Suprapubic skin (tissue), 4 donors: ENCODE results near the gene ZFHX3. TPM values are rescaled to one million over a fixed set of nuclear protein-coding genes. Genes with fewer than 3 reads are reported as not detected.
A peak's percentile ranks its signal among the peaks of the same experiment; 100 is the strongest.

Source experiments
- DNase-seq, 2 donors: peaks; one replicate each; pipeline ENCODE4 v3.0.0-alpha.2; 2019; ENCODE audit warnings: low spot score in 2 of 2
- H3K27ac ChIP-seq: fragments of 200-600 bp; sonication (generic); one replicate; pipeline ENCODE4 v1.5.1; 2019
- H3K27me3 ChIP-seq: fragments of 200-600 bp; sonication (generic); one replicate; pipeline ENCODE4 v1.5.1; 2019
- H3K36me3 ChIP-seq: fragments of 200-600 bp; sonication (generic); one replicate; pipeline ENCODE4 v1.5.1; 2019
- H3K4me1 ChIP-seq: fragments of 200-600 bp; sonication (generic); one replicate; pipeline ENCODE4 v1.5.1; 2019
- H3K4me3 ChIP-seq: fragments of 200-600 bp; sonication (generic); one replicate; pipeline ENCODE4 v1.5.1; 2019; ENCODE audit warnings: mild to moderate bottlenecking
- H3K9me3 ChIP-seq: fragments of 200-600 bp; sonication (generic); one replicate; pipeline ENCODE4 v1.5.1; 2019
- CTCF ChIP-seq, 2 donors: fragments of 200-600 bp in 1 of 2; fragments of 450-650 bp in 1 of 2; sonication (generic) in 1 of 2; IDR thresholded peaks; one replicate each; pipeline ENCODE4 v1.5.1; 2016 to 2019; ENCODE audit warnings: antibody characterized with exemption in 2 of 2, mild to moderate bottlenecking in 1 of 2, moderate library complexity in 1 of 2
- EP300 ChIP-seq: sonication (generic); formaldehyde crosslinking; IDR thresholded peaks from one replicate; pipeline ENCODE4 v1.6.1; 2017; ENCODE audit warnings: antibody characterized with exemption
- POLR2A ChIP-seq, 2 donors: fragments of 450-650 bp; IDR thresholded peaks; one replicate each; pipeline ENCODE4 v1.6.1; 2017; ENCODE audit warnings: antibody characterized with exemption in 2 of 2, mild to moderate bottlenecking in 2 of 2, moderate library complexity in 2 of 2
- POLR2AphosphoS5 ChIP-seq, 3 donors: sonication (generic); formaldehyde crosslinking; IDR thresholded peaks; one replicate each; pipeline ENCODE4 v1.6.1; 2017; ENCODE audit warnings: antibody characterized with exemption in 3 of 3
- WGBS: methylation state at CpG from one replicate; pipeline ENCODE4 v1.1.5; 2018; 5-methylcytosine and 5-hydroxymethylcytosine counted together
- total RNA-seq, 4 donors: library from RNA; depleted of rRNA; stranded (reverse); fragments of >200 nt; gene quantifications; one replicate each; pipeline ENCODE4 v1.1.0, GENCODE V29; 2016

ZFHX3 gene
- total RNA-seq, 4 donors from 2014 or later = 10.4 to 16.1 (median 12.8) TPM

DNA sequence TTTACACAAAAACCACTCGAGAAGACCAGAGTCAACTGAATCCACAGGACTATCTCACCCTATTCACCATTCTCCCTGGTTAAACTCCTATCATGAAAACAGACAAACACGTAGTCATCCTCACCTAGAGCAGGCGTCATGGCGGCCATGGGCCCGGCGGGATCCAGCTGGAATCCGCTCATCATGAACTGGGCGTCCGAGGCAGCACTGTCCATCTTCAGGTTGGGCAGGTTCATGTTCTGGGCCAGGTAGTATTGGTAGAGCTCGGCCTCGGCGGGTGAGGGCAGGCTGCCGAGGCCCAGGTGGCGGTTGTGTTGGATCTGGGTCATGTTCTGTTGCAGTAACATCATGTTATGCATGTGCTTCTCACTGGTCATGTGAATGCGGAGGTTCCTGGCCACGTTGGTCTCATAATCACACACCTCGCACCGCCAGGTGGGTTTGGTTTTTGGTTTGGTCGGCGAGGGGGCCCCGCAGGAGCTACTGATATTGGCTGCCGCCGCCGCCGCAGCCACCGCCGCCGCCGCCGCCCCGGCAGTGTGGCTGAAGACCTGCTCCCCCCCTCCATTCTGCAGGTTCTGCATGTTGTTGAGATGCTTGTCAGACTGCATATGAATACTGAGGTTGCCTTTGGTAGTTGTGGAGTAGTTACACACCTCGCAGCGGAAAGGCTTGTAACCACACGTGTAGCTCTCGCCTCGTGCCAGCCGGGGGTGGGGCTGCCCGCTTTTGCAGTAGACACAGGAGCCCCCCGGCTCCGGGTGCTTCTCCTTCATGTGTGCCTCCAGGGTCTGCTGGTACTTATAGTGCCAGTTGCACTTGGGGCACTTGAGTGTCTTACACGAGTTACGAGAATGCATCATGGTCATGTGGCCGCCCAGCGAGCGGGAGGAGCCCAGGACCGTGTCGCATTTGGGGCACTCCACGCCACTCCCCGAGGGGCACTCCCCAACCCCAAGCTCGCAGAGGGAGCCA is 90.3 kb downstream of the ZFHX3 start:
- no peak for TF ChIP-seq EP300
- TF ChIP-seq CTCF (IDR thresholded peaks at IDR 0.05) = no peak
- no peak for TF ChIP-seq POLR2A (IDR thresholded peaks at IDR 0.05)
- no peak for TF ChIP-seq POLR2AphosphoS5 (IDR thresholded peaks at IDR 0.05)
- no peak for DNase-seq
- peaks cover 6% of the 10 kb centered on the region for H3K4me1 ChIP-seq

DNA sequence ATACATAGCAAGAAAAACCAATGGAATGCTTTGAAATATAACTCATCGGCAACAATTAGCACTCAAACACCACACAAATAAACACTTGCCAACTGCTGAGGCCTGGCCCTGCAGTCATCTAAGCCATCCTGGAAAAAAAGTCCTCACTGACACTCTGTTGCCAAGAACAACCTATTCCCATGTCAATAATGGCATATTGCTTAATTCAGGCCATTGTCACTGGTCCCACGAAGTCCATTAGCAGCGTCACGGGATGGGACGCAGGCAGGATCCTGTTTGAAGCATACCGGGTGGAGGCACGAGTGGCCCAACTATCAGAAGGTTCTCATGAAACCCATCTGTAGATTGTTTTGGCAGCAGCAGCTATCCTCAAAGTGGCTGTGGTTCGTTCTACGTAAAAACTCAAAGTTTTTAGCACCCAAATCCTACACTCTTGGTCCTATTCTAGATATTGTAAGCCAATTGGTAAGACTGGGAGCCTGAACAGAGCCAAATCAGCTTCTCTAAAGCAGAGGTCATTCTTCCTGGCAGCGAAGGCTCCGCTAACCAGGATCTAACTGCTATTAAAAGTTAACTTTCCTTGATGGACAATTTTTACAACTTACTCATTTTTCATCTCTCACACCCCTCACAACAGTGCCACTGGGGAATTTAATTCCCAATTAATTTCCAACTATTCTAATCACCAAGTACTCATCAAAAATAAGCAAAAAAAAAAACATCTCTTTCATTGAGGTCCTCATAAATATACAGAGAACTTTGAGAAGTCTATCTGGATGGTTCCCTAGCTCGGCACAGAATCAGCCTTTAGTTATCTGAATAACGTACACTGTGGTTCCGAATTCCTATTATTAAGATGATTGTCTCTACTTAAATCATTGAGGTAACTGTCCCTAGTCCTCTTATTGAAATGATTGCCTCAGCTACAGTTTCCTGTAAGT is 91.5 kb downstream of the ZFHX3 start:
- Histone ChIP-seq H3K4me3 (no peak overlapping the region), H3K36me3 (peaks cover 30% of the 10 kb centered on the region), H3K9me3 (no peaks in the 10 kb centered on the region), H3K27me3 (no peaks in the 10 kb centered on the region), H3K27ac (peak overlapping the region; percentile 27), H3K4me1 (peaks cover 6% of the 10 kb centered on the region)
- TF ChIP-seq POLR2A (IDR thresholded peaks at IDR 0.05) (no peak), POLR2AphosphoS5 (IDR thresholded peaks at IDR 0.05) (peak in 1 of 3 donors; percentile 56)
- no peak for DNase-seq
- 80% methylated on average over 14 of the region's 14 CpGs for WGBS

More for the DNA sequence above, 90.3 kb downstream of the ZFHX3 start:
- WGBS = 93% methylated on average over 38 of the region's 50 CpGs
- Histone ChIP-seq H3K27me3 (no peaks in the 10 kb centered on the region), H3K4me3 (no peak overlapping the region), H3K36me3 (peaks cover 30% of the 10 kb centered on the region), H3K9me3 (no peaks in the 10 kb centered on the region), H3K27ac (no peak overlapping the region)

GRCh38 chr16:72952811-72953271 is 95.1 kb downstream of the ZFHX3 start:
- 73% methylated on average over 9 of the region's 9 CpGs for WGBS
- Histone ChIP-seq H3K4me1 (no peaks in the 10 kb centered on the region), H3K4me3 (no peak overlapping the region), H3K36me3 (peaks cover 20% of the 10 kb centered on the region), H3K9me3 (no peaks in the 10 kb centered on the region), H3K27ac (no peak overlapping the region), H3K27me3 (no peaks in the 10 kb centered on the region)
- no peak for DNase-seq
- TF ChIP-seq POLR2AphosphoS5 (IDR thresholded peaks at IDR 0.05) (no peak), CTCF (IDR thresholded peaks at IDR 0.05) (no peak), EP300 (no peak), POLR2A (IDR thresholded peaks at IDR 0.05) (no peak)

- peaks cover 16% of the 10 kb centered on the region for H3K36me3 ChIP-seq
- 86% methylated on average over 10 of the region's 10 CpGs for WGBS
- H3K4me3 ChIP-seq = no peak overlapping the region
- no peak for DNase-seq
- no peaks in the 10 kb centered on the region for H3K27me3 ChIP-seq
- no peaks in the 10 kb centered on the region for H3K9me3 ChIP-seq
- H3K27ac ChIP-seq = no peak overlapping the region
- TF ChIP-seq CTCF (IDR thresholded peaks at IDR 0.05) (no peak), POLR2AphosphoS5 (IDR thresholded peaks at IDR 0.05) (no peak), EP300 (no peak), POLR2A (IDR thresholded peaks at IDR 0.05) (no peak)
- H3K4me1 ChIP-seq = no peaks in the 10 kb centered on the region
Measured at GRCh38 chr16:72952404-72952803, 95.5 kb downstream of the ZFHX3 start.

DNA sequence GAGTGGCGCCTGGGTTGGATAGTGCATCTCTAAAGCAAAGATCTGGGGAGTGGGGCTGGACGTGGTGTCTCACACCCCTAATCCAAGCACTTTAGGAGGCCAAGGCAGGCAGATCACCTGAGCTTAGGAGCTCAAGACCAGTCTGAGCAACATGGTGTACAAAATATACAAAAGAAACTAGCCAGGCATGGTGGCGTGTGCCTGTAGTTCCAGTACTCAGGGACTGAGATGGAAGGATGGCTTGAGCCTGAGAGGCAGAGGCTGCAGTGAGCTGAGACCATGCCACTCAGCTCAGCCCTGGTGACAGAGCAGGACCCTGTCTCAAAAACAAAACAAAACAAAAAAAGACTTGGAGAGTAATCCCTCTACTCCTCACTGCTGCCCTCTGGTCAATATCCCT is 96.0 kb downstream of the ZFHX3 start:
- Histone ChIP-seq H3K4me1 (no peaks in the 10 kb centered on the region), H3K27me3 (no peaks in the 10 kb centered on the region), H3K36me3 (peaks cover 13% of the 10 kb centered on the region), H3K27ac (no peak overlapping the region), H3K9me3 (no peaks in the 10 kb centered on the region), H3K4me3 (no peak overlapping the region)
- TF ChIP-seq POLR2A (IDR thresholded peaks at IDR 0.05) = no peak
- TF ChIP-seq CTCF (IDR thresholded peaks at IDR 0.05) = no peak
- no peak for TF ChIP-seq EP300
- TF ChIP-seq POLR2AphosphoS5 (IDR thresholded peaks at IDR 0.05) = no peak
- 69% methylated on average over 3 of the region's 3 CpGs for WGBS
- DNase-seq = no peak
